B cell (primary cell): ENCODE results near the gene NUDT3. TPM values are rescaled to one million over a fixed set of nuclear protein-coding genes. Genes with fewer than 3 reads are reported as not detected.

Experiments
- ATAC-seq: fragments of 200-7000 bp; cut with Tn5 transposase; one replicate; pipeline ENCODE4 v1.10.0; 2021; ENCODE audit warnings: low read depth, mild to moderate bottlenecking, moderate number of reproducible peaks, moderate library complexity
- CTCF ChIA-PET: fragments of 350-600 bp; sonication (Branson Sonifier 250); formaldehyde crosslinking; loops from one replicate; lab custom pipeline; 2021; ENCODE audit warnings: antibody characterized with exemption, inconsistent platforms; lab: Charles Lee
- POLR2A ChIA-PET: fragments of 350-600 bp; sonication (Branson Sonifier 250); formaldehyde crosslinking; loops from one replicate; lab custom pipeline; 2021; ENCODE audit warnings: antibody characterized with exemption; lab: Charles Lee
- DNase-seq: peaks from one replicate; pipeline ENCODE4 v3.0.0; 2013
- H2AFZ ChIP-seq: 2 replicates; pipeline ENCODE4 v1.6.1; 2012; ENCODE audit warnings: mild to moderate bottlenecking, low read depth, low read length; ENCODE audit not compliant: insufficient read depth, poor library complexity, severe bottlenecking
- H3K27ac ChIP-seq, 2 donors: 1 replicate in 1 of 2; 2 replicates in 1 of 2; pipeline ENCODE4 v1.5.1; 2012 to 2013; ENCODE audit warnings: low read length in 2 of 2, mild to moderate bottlenecking in 2 of 2, moderate library complexity in 1 of 2
- H3K27me3 ChIP-seq, 4 experiments: fragments of 200-600 bp in 1 of 4; sonication (generic) in 1 of 4; replicated peaks in 1 of 4; 1 replicate in 2 of 4; 2 replicates in 2 of 4; pipeline versions ENCODE4 v1.6.1 to v1.7.0; 2013 to 2016; ENCODE audit warnings: low read length in 3 of 4, mild to moderate bottlenecking in 2 of 4, mixed read lengths in 1 of 4, moderate library complexity in 1 of 4; ENCODE audit not compliant: insufficient read depth in 4 of 4, control insufficient read depth in 3 of 4; ENCODE audit errors: control extremely low read depth in 1 of 4
- H3K36me3 ChIP-seq, 2 experiments: replicated peaks in 1 of 2; 1 replicate in 1 of 2; 2 replicates in 1 of 2; pipeline versions ENCODE4 v1.6.1 to v1.7.1; 2013; ENCODE audit warnings: low read length in 1 of 2; ENCODE audit not compliant: insufficient read depth in 2 of 2, control insufficient read depth in 1 of 2; ENCODE audit errors: control extremely low read depth in 1 of 2, extremely low read depth in 1 of 2
- H3K4me1 ChIP-seq, 2 donors: fragments of 200-600 bp in 1 of 2; sonication (generic) in 1 of 2; 1 replicate in 1 of 2; 2 replicates in 1 of 2; pipeline versions ENCODE4 v1.5.1 to v1.6.1; 2013 to 2017; ENCODE audit warnings: low read length in 2 of 2; ENCODE audit not compliant: control insufficient read depth in 2 of 2, insufficient read depth in 2 of 2
- H3K4me2 ChIP-seq: replicated peaks from 2 replicates; pipeline ENCODE3; 2012; ENCODE audit warnings: mild to moderate bottlenecking, low read depth, low read length; ENCODE audit not compliant: poor library complexity, severe bottlenecking
- H3K4me3 ChIP-seq, 5 experiments: fragments of 200-600 bp in 1 of 5; sonication (generic) in 1 of 5; 1 replicate in 3 of 5; 2 replicates in 2 of 5; pipeline versions ENCODE4 v1.5.1 to v1.7.0; 2011 to 2016; ENCODE audit warnings: low read length in 4 of 5, mild to moderate bottlenecking in 4 of 5, low read depth in 2 of 5, control low read depth in 1 of 5, moderate library complexity in 1 of 5; ENCODE audit not compliant: insufficient read depth in 1 of 5; ENCODE audit errors: control extremely low read depth in 1 of 5, extremely low read depth in 1 of 5
- H3K79me2 ChIP-seq: fragments of 200-600 bp; sonication (generic); one replicate; pipeline ENCODE4 v1.6.0; 2016; ENCODE audit warnings: low read length; ENCODE audit not compliant: control insufficient read depth, insufficient read depth
- H3K9ac ChIP-seq: fragments of 200-600 bp; sonication (generic); 2 replicates; pipeline ENCODE4 v1.6.1; 2017; ENCODE audit warnings: mild to moderate bottlenecking, low read length, moderate library complexity
- H3K9me3 ChIP-seq, 3 donors: one replicate each; pipeline versions ENCODE4 v1.6.1 to v1.7.1; 2013; ENCODE audit warnings: low read length in 2 of 3; ENCODE audit not compliant: control insufficient read depth in 2 of 3, insufficient read depth in 1 of 3; ENCODE audit errors: control extremely low read depth in 1 of 3
- H4K20me1 ChIP-seq: 2 replicates; pipeline ENCODE4 v1.6.0; 2012; ENCODE audit warnings: mild to moderate bottlenecking, low read length; ENCODE audit not compliant: insufficient read depth, control insufficient read depth, poor library complexity, severe bottlenecking
- H3K27ac Mint-ChIP-seq: one replicate; pipeline ENCODE4 v1.8.0; 2021; ENCODE audit warnings: mixed read lengths
- H3K27me3 Mint-ChIP-seq: one replicate; pipeline ENCODE4 v1.8.0; 2021; ENCODE audit warnings: mixed read lengths
- H3K4me1 Mint-ChIP-seq: one replicate; pipeline ENCODE4 v1.8.0; 2021; ENCODE audit warnings: mixed read lengths
- H3K4me3 Mint-ChIP-seq: one replicate; pipeline ENCODE4 v1.8.0; 2021; ENCODE audit warnings: mixed read lengths
- H3K9me3 Mint-ChIP-seq: one replicate; pipeline ENCODE4 v1.8.0; 2022; ENCODE audit warnings: mixed read lengths; ENCODE audit not compliant: insufficient read depth
- EZH2 ChIP-seq: IDR thresholded peaks from 2 replicates; pipeline ENCODE4 v1.6.1; 2012; ENCODE audit warnings: borderline replicate concordance, low read depth, mild to moderate bottlenecking, moderate library complexity, low read length; ENCODE audit not compliant: insufficient read depth, poor library complexity, severe bottlenecking
- WGBS: methylation state at CpG from one replicate; pipeline ENCODE4 v1.1.5; 2013; ENCODE audit warnings: missing lambda C conversion rate; ENCODE audit not compliant: insufficient coverage; 5-methylcytosine and 5-hydroxymethylcytosine counted together
- intact Hi-C: fragments of 100-400 bp; cut with micrococcal nuclease; formaldehyde crosslinking; loops from one replicate; pipeline ENCODE4 v1.10.0; 2022
- polyA plus RNA-seq: library from polyadenylated mRNA; depleted of rRNA; stranded (reverse); fragments of >200 nt; gene quantifications from 2 replicates; pipeline ENCODE4 v1.2.3, GENCODE V29; 2012
- total RNA-seq, 2 donors: library from RNA; stranded (reverse); fragments of 120-200 nt in 1 of 2; gene quantifications; 1 replicate in 1 of 2; 2 replicates in 1 of 2; pipeline versions ENCODE4 v1.2.3 to v1.2.4, GENCODE V29; 2013 to 2022
- TF ChIP-seq, protein P1 (sequence below): fragments of 200-600 bp; IDR thresholded peaks from one replicate; pipeline ENCODE4 v1.8.0; 2022; ENCODE audit warnings: antibody characterized with exemption, mild to moderate bottlenecking

Gene NUDT3
- total and polyA plus RNA-seq, 2 donors (not counting 1 experiment from before 2014, with no cell fraction given): 18.2 to 37.4 TPM

DNA sequence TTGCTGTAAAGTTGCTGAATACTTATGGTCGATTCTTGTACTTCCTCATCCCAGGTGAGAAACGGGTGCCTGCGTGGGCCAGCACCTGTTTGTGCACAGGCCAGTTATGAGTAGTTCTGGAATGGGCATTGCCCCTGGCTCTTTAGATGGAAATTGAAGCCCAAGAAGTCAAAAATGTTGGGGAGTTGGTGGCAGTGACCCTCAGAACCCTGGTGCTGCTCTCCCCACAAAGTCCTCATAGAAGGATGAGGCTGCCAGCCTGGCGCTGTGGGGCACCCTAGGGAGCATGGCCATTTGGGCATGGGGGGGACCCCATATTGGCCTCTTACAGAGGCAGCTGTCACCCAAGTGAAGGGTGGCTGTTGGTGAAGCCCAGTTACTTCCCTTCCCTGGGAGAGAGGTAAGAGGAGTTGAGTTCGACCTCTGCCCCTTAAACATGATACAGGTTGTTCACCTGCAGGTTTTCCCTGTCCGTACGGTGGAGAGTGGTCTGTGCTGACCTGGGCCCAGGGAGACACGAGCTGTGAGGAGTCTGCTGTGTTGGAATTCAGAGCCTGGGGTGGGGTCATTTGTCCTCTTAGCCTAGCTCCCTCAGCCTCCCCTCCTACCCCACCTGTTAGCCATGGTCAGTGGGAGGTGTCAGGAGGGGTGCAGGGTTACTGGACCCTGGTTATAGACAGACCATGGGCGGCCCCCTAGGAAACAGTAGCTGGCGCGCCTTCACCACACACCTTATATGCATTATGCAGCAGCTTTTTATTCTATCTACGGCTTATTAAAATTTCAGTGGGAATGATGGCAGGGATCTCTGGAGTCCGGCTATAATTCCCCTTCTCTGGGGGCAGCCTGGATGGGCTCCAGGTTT lies 150.9 kb downstream of the NUDT3 start:
- peaks cover 48% of the 10 kb centered on the region for H3K4me1 Mint-ChIP-seq
- no peaks in the 10 kb centered on the region for H3K9me3 Mint-ChIP-seq
- Histone ChIP-seq H3K27ac (no peak overlapping the region), H3K9me3 (no peaks in the 10 kb centered on the region), H3K27me3 (no peaks in the 10 kb centered on the region), H3K4me1 (peaks cover 16 to 26% of the 10 kb centered on the region in 2 donors), H4K20me1 (peaks cover 69% of the 10 kb centered on the region), H3K36me3 (peaks cover 0 to 40% of the 10 kb centered on the region in 2 experiments), H3K79me2 (peaks cover 38% of the 10 kb centered on the region), H2AFZ (no peak overlapping the region), H3K4me2 (no peak overlapping the region), H3K9ac (no peak overlapping the region), H3K4me3 (no peak overlapping the region)
- H3K27ac Mint-ChIP-seq: no peak overlapping the region
- intact Hi-C loops: no loop called here
- TF ChIP-seq, protein P1, sequence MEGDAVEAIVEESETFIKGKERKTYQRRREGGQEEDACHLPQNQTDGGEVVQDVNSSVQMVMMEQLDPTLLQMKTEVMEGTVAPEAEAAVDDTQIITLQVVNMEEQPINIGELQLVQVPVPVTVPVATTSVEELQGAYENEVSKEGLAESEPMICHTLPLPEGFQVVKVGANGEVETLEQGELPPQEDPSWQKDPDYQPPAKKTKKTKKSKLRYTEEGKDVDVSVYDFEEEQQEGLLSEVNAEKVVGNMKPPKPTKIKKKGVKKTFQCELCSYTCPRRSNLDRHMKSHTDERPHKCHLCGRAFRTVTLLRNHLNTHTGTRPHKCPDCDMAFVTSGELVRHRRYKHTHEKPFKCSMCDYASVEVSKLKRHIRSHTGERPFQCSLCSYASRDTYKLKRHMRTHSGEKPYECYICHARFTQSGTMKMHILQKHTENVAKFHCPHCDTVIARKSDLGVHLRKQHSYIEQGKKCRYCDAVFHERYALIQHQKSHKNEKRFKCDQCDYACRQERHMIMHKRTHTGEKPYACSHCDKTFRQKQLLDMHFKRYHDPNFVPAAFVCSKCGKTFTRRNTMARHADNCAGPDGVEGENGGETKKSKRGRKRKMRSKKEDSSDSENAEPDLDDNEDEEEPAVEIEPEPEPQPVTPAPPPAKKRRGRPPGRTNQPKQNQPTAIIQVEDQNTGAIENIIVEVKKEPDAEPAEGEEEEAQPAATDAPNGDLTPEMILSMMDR: no peak
- no peak for TF ChIP-seq EZH2
- 78% methylated on average over 4 of the region's 13 CpGs for WGBS
- H3K27me3 Mint-ChIP-seq: no peaks in the 10 kb centered on the region
- DNase-seq (no peak), ATAC-seq (no peak)
- H3K4me3 Mint-ChIP-seq: no peak overlapping the region
- POLR2A ChIA-PET: interaction anchor here (0.5 kb wide), 1 partner anchor 31 kb away, joined by 3 read pairs; no protein-coding TSS in a partner anchor
- CTCF ChIA-PET: interaction anchor here (0.8 kb wide), 1 partner anchor 78 kb away, joined by 4 read pairs; no protein-coding TSS in a partner anchor
